ENCODE data around the gene HSD17B13. TPM values are rescaled to one million over a fixed set of nuclear protein-coding genes. Genes with fewer than 3 reads are reported as not detected.

Gene HSD17B13
- total RNA-seq, 1 donor from 2014 or later: 0.31 TPM

DNA sequence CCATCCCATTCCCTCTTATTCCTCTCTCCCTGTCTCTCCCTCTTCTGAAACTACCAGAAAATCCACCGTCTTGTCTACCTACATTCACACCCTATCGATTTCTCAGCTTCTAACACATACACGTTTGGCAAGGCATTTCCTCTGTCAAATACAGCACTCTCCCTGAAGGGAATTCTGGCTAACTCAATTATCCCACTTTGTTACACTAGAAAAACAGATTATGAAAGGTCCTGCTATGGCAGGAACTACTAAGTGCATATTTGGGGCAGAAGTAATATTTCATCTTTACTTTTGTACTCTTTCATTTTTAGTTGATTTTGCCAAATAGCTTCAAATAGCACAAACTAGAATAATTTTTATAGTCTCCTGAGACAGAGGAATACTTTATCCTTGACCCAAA is 55.7 kb downstream of the HSD17B13 start:
- DNase-seq (ENCODE audit: low spot score, unreplicated experiment): no peak
- H3K27me3 Mint-ChIP-seq: peaks cover 8% of the 10 kb centered on the region
- TF ChIP-seq, protein P1, sequence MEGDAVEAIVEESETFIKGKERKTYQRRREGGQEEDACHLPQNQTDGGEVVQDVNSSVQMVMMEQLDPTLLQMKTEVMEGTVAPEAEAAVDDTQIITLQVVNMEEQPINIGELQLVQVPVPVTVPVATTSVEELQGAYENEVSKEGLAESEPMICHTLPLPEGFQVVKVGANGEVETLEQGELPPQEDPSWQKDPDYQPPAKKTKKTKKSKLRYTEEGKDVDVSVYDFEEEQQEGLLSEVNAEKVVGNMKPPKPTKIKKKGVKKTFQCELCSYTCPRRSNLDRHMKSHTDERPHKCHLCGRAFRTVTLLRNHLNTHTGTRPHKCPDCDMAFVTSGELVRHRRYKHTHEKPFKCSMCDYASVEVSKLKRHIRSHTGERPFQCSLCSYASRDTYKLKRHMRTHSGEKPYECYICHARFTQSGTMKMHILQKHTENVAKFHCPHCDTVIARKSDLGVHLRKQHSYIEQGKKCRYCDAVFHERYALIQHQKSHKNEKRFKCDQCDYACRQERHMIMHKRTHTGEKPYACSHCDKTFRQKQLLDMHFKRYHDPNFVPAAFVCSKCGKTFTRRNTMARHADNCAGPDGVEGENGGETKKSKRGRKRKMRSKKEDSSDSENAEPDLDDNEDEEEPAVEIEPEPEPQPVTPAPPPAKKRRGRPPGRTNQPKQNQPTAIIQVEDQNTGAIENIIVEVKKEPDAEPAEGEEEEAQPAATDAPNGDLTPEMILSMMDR (IDR thresholded peaks at IDR 0.05; ENCODE audit: unreplicated experiment): no peak
- H3K9me3 Mint-ChIP-seq (ENCODE audit: low read depth): peaks cover 9% of the 10 kb centered on the region
- no peaks in the 10 kb centered on the region for H3K36me3 Mint-ChIP-seq (ENCODE audit: insufficient read depth)
- H3K27ac Mint-ChIP-seq: no peak overlapping the region
- peaks cover 4% of the 10 kb centered on the region for H3K4me1 Mint-ChIP-seq (ENCODE audit: low read depth)
- H3K4me3 Mint-ChIP-seq (ENCODE audit: low read depth): no peak overlapping the region

DNA sequence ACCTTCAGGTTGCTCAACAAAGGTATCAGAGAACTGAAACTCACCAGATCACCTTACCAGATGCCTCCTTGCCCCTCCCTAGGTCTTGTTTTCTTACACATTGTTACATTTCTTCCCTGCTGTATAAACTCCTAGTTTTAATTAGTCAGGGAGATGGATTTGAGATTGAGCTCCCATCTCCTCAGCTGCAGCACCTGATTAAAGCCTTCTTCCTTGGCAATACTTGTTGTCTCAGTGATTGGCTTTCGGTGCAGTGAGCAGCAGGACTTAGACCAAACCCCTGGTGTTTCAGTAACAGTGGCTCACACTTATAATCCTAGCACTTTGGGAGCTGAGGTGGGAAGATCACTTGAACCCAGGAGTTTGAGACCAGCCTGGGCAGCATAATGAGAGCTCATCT is 59.8 kb downstream of the HSD17B13 start:
- TF ChIP-seq, protein P1 (IDR thresholded peaks at IDR 0.05; ENCODE audit: unreplicated experiment): no peak
- peaks cover 2% of the 10 kb centered on the region for H3K4me1 Mint-ChIP-seq (ENCODE audit: low read depth)
- H3K27ac Mint-ChIP-seq: no peak overlapping the region
- peaks cover 8% of the 10 kb centered on the region for H3K27me3 Mint-ChIP-seq
- H3K4me3 Mint-ChIP-seq (ENCODE audit: low read depth): no peak overlapping the region
- no peaks in the 10 kb centered on the region for H3K36me3 Mint-ChIP-seq (ENCODE audit: insufficient read depth)
- H3K9me3 Mint-ChIP-seq (ENCODE audit: low read depth): peaks cover 9% of the 10 kb centered on the region
- no peak for DNase-seq (ENCODE audit: low spot score, unreplicated experiment)

DNA sequence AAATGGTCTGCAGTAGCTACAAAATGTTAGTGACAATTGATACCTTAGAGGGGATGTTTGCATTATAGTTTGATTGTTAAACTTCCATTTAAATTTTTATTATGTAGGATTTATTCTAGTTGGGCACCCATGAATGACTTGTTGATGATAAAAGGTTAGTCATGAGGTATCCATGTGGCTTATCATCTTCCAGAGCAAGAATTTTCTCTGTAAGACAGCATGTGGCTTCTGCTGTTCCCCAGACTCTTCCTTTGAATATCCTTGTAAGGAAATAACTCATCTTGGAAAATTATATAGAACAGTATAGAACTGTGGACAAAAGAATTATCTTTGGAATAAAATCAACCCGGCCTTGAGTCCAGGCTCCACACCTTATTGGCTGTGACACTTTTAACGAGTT is 62.2 kb downstream of the HSD17B13 start:
- Mint-ChIP-seq H3K36me3 (ENCODE audit: insufficient read depth) (no peaks in the 10 kb centered on the region), H3K27me3 (peaks cover 4% of the 10 kb centered on the region), H3K27ac (no peak overlapping the region), H3K4me1 (ENCODE audit: low read depth) (no peaks in the 10 kb centered on the region), H3K4me3 (ENCODE audit: low read depth) (no peak overlapping the region), H3K9me3 (ENCODE audit: low read depth) (peaks cover 14% of the 10 kb centered on the region)
- TF ChIP-seq, protein P1 (IDR thresholded peaks at IDR 0.05; ENCODE audit: unreplicated experiment): no peak
- DNase-seq (ENCODE audit: low spot score, unreplicated experiment): no peak

GRCh38 chr4:87258677-87259076 is 64.0 kb downstream of the HSD17B13 start:
- no peak for DNase-seq (ENCODE audit: low spot score, unreplicated experiment)
- TF ChIP-seq, protein P1 (IDR thresholded peaks at IDR 0.05; ENCODE audit: unreplicated experiment): no peak
- Mint-ChIP-seq H3K36me3 (ENCODE audit: insufficient read depth) (no peaks in the 10 kb centered on the region), H3K27me3 (no peaks in the 10 kb centered on the region), H3K4me3 (ENCODE audit: low read depth) (no peak overlapping the region), H3K4me1 (ENCODE audit: low read depth) (no peaks in the 10 kb centered on the region), H3K27ac (no peak overlapping the region), H3K9me3 (ENCODE audit: low read depth) (peaks cover 10% of the 10 kb centered on the region)

- Mint-ChIP-seq H3K9me3 (ENCODE audit: low read depth) (peaks cover 6% of the 10 kb centered on the region), H3K27ac (no peak overlapping the region), H3K36me3 (ENCODE audit: insufficient read depth) (no peaks in the 10 kb centered on the region), H3K4me3 (ENCODE audit: low read depth) (no peak overlapping the region), H3K27me3 (no peaks in the 10 kb centered on the region), H3K4me1 (ENCODE audit: low read depth) (no peaks in the 10 kb centered on the region)
- TF ChIP-seq, protein P1 (IDR thresholded peaks at IDR 0.05; ENCODE audit: unreplicated experiment): no peak
- no peak for DNase-seq (ENCODE audit: low spot score, unreplicated experiment)
Observed at GRCh38 chr4:87257523-87257922, 65.2 kb downstream of the HSD17B13 start.

All from progenitor cell of endocrine pancreas (in vitro differentiated cells).